ENCODE results near the gene CADM1.

Gene CADM1

DNA sequence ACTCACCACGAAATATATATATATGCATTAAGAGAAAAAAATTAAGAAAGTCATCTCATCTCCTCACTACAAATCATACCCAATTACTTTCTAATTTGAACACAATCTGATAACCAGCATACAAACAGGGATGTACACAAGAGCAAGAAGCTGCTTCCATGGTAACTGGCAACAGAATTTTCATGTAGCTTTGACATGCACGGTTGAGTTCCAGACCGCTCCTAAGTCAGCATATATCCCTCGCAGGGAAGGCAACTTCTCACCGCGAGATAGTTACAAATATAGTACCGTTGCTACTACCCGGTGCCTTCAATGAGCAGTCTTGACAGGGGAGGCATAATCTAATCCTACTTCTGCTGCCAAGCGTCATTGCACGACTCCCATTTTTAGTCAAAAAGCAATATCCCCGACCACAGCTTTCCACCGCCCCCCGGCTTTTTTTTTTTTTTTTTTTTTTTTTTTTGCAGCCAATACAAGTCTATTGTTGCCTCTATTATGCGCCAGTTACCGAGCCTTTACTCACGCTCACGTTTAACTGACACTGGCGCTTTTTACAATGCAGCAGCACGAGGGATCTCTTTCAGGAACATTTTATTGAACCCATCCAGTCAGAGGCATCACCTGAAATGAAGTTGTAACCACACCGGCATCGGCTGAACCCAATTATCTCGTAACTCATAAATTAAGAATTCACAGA, 2.2 kb downstream of the CADM1 start:
- H3F3A ChIP-seq (ENCODE audit: insufficient read depth, low read length) = peaks cover 27% of the 10 kb centered on the region
- H3K36me3 ChIP-seq (replicated peaks; ENCODE audit: insufficient read depth, low read length) = no peaks in the 10 kb centered on the region
- H4K20me1 ChIP-seq (ENCODE audit: insufficient read depth, low read length) = 0 out of 2 replicates have a peak, but pooled peaks cover 7% of the 10 kb centered on the region
- no peak overlapping the region for H2AFZ ChIP-seq (ENCODE audit: low read length)
- peaks cover 21% of the 10 kb centered on the region for H3K4me1 ChIP-seq (ENCODE audit: low read length)
- peak overlapping the region; percentile 87 for H3K4me3 ChIP-seq (ENCODE audit: low read length)
- no peaks in the 10 kb centered on the region for H3K27me3 ChIP-seq (replicated peaks; ENCODE audit: insufficient read depth, low read length)
- peak; percentile 81 for DNase-seq
- no peaks in the 10 kb centered on the region for H3K9me3 ChIP-seq (replicated peaks; ENCODE audit: insufficient read depth, low read length)
- peaks cover 70% of the 10 kb centered on the region for H3K79me2 ChIP-seq (ENCODE audit: low read length)
- no peak for TF ChIP-seq EZH2phosphoT487 (IDR thresholded peaks at IDR 0.05; ENCODE audit: low read length)
- no peak for TF ChIP-seq EZH2 (optimal IDR thresholded peaks at IDR 0.05; ENCODE audit: low read depth, low read length)
- TF ChIP-seq, protein P1, sequence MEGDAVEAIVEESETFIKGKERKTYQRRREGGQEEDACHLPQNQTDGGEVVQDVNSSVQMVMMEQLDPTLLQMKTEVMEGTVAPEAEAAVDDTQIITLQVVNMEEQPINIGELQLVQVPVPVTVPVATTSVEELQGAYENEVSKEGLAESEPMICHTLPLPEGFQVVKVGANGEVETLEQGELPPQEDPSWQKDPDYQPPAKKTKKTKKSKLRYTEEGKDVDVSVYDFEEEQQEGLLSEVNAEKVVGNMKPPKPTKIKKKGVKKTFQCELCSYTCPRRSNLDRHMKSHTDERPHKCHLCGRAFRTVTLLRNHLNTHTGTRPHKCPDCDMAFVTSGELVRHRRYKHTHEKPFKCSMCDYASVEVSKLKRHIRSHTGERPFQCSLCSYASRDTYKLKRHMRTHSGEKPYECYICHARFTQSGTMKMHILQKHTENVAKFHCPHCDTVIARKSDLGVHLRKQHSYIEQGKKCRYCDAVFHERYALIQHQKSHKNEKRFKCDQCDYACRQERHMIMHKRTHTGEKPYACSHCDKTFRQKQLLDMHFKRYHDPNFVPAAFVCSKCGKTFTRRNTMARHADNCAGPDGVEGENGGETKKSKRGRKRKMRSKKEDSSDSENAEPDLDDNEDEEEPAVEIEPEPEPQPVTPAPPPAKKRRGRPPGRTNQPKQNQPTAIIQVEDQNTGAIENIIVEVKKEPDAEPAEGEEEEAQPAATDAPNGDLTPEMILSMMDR (IDR thresholded peaks at IDR 0.05; ENCODE audit: low read length) = no peak
- peak overlapping the region; percentile 85 for H3K27ac ChIP-seq (ENCODE audit: low read length)
- peak overlapping the region; percentile 90 for H3K9ac ChIP-seq (ENCODE audit: low read length)
- H3K4me2 ChIP-seq (ENCODE audit: low read depth, low read length) = peak overlapping the region; percentile 98
- H3K9me2 ChIP-seq (replicated peaks; ENCODE audit: insufficient read depth, low read length) = no peaks in the 10 kb centered on the region

DNA sequence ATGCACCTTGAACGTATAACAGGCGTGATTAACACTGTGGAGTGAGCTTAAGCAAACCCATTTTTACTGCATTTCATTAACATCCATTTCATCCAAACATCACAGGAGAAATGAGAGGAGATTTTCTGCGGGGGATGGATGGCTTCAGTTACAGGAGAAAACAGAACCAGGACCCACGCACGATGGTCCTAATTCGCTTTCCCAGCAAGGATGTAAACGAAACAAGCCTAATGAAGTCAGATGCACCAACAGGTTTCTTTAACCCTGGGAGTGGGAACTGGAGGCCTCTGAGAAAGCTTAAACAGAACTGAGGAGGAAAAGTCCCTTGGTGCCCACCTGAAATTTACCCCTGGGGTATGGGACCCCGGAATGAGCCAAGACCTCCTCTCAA, 2.7 kb downstream of the CADM1 start:
- Histone ChIP-seq H3K4me1 (ENCODE audit: low read length) (peaks cover 26% of the 10 kb centered on the region), H3K79me2 (ENCODE audit: low read length) (peaks cover 75% of the 10 kb centered on the region), H3K27ac (ENCODE audit: low read length) (peak overlapping the region; percentile 85), H3K27me3 (replicated peaks; ENCODE audit: insufficient read depth, low read length) (no peaks in the 10 kb centered on the region), H3K36me3 (replicated peaks; ENCODE audit: insufficient read depth, low read length) (no peaks in the 10 kb centered on the region), H3K4me3 (ENCODE audit: low read length) (peak overlapping the region; percentile 87), H3K9me2 (replicated peaks; ENCODE audit: insufficient read depth, low read length) (no peaks in the 10 kb centered on the region), H4K20me1 (ENCODE audit: insufficient read depth, low read length) (0 out of 2 replicates have a peak, but pooled peaks cover 7% of the 10 kb centered on the region), H3F3A (ENCODE audit: insufficient read depth, low read length) (peaks cover 30% of the 10 kb centered on the region), H3K9ac (ENCODE audit: low read length) (peak overlapping the region; percentile 90), H2AFZ (ENCODE audit: low read length) (no peak overlapping the region), H3K4me2 (ENCODE audit: low read depth, low read length) (peak overlapping the region; percentile 98), H3K9me3 (replicated peaks; ENCODE audit: insufficient read depth, low read length) (no peaks in the 10 kb centered on the region)
- no peak for DNase-seq
- TF ChIP-seq, protein P1 (IDR thresholded peaks at IDR 0.05; ENCODE audit: low read length) = no peak

DNA sequence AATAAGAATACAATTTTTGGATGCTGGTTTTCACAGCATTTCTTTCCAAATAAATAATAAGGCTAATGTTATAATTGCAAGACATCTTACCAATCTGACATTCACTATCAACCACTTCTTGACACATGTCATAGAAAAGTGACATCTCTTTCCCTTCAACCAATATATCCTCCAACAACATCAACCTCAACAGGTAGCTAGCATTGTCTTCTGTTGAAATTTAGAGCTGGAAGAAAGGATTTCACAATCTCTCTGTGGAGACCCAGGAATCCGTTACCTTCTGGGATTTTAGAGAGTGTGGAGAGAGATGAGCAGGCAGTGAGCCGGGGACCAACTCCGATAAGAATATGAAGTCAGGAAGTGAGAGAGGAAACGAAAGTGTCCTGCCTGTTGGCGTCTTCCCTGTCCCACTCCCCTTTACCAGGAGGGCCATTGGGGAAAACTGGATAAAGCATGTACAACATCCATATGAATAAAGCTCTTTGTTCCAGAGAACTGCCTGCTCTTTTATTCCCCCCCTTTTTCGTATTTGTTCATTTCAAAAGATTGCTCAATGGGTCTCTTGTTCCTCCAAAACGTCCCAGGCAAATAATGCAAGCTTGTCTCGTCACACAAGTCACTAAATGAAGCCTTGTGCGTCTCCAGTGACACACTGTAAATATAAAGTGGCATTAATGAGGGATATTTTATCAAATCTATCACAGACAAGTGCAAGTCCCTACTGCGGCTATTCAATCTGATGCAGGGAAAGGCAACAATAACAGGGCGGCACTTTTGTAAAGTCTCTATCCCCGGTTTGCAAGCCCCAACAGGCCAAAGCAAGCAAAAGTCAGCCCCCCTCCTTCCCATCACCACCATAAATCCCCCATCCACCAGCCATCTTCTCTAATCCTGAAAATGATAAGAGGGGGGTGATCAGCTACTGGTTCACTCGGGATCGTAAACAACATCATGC, 3.4 kb downstream of the CADM1 start:
- H3K4me3 ChIP-seq (ENCODE audit: low read length) = peak overlapping the region; percentile 87
- no peaks in the 10 kb centered on the region for H3K9me2 ChIP-seq (replicated peaks; ENCODE audit: insufficient read depth, low read length)
- H3K79me2 ChIP-seq (ENCODE audit: low read length) = peaks cover 82% of the 10 kb centered on the region
- peak overlapping the region; percentile 98 for H3K4me2 ChIP-seq (ENCODE audit: low read depth, low read length)
- H3K4me1 ChIP-seq (ENCODE audit: low read length) = peaks cover 33% of the 10 kb centered on the region
- peaks cover 30% of the 10 kb centered on the region for H3F3A ChIP-seq (ENCODE audit: insufficient read depth, low read length)
- no peaks in the 10 kb centered on the region for H3K27me3 ChIP-seq (replicated peaks; ENCODE audit: insufficient read depth, low read length)
- TF ChIP-seq EZH2phosphoT487 (IDR thresholded peaks at IDR 0.05; ENCODE audit: low read length) (no peak), EZH2 (optimal IDR thresholded peaks at IDR 0.05; ENCODE audit: low read depth, low read length) (no peak)
- TF ChIP-seq, protein P1 (IDR thresholded peaks at IDR 0.05; ENCODE audit: low read length) = no peak
- peak overlapping the region; percentile 90 for H3K9ac ChIP-seq (ENCODE audit: low read length)
- no peaks in the 10 kb centered on the region for H3K36me3 ChIP-seq (replicated peaks; ENCODE audit: insufficient read depth, low read length)
- H3K9me3 ChIP-seq (replicated peaks; ENCODE audit: insufficient read depth, low read length) = no peaks in the 10 kb centered on the region
- DNase-seq = peak; percentile 10
- H3K27ac ChIP-seq (ENCODE audit: low read length) = peak overlapping the region; percentile 85
- H2AFZ ChIP-seq (ENCODE audit: low read length) = no peak overlapping the region
- 0 out of 2 replicates have a peak, but pooled peaks cover 7% of the 10 kb centered on the region for H4K20me1 ChIP-seq (ENCODE audit: insufficient read depth, low read length)
